Inflammatory macrophage treated with lipopolysaccharide for 4 hours (primary cell): Measurements from ENCODE around the gene ZEB2.

ENCODE experiments used
- DNase-seq: peaks from one replicate; pipeline ENCODE4 v3.0.0-alpha.2; 2020

Gene ZEB2

GRCh38 chr2:144512470-144512869 lies 7.4 kb downstream of the ZEB2 start:
- DNase-seq = no peak

- DNase-seq = no peak
Observed at GRCh38 chr2:144511937-144512336, 8.0 kb downstream of the ZEB2 start.

GRCh38 chr2:144511226-144511810 lies 8.6 kb downstream of the ZEB2 start:
- no peak for DNase-seq

GRCh38 chr2:144510294-144510991 lies 9.5 kb downstream of the ZEB2 start:
- DNase-seq = no peak

- DNase-seq = no peak
Observed at GRCh38 chr2:144509879-144510221, 10.1 kb downstream of the ZEB2 start.

- no peak for DNase-seq
Observed at GRCh38 chr2:144509001-144509878, 10.7 kb downstream of the ZEB2 start.

- peak; percentile 77 for DNase-seq
Observed at GRCh38 chr2:144508172-144508851, 11.6 kb downstream of the ZEB2 start.

- DNase-seq = peak; percentile 77
Observed at GRCh38 chr2:144507441-144508171, 12.3 kb downstream of the ZEB2 start.

- DNase-seq = no peak
Observed at GRCh38 chr2:144505245-144505831, 14.6 kb downstream of the ZEB2 start.

- no peak for DNase-seq
Observed at GRCh38 chr2:144504218-144504641, 15.7 kb downstream of the ZEB2 start.

GRCh38 chr2:144503242-144503641 lies 16.7 kb downstream of the ZEB2 start:
- no peak for DNase-seq

GRCh38 chr2:144502369-144502768 lies 17.6 kb downstream of the ZEB2 start:
- DNase-seq = no peak

GRCh38 chr2:144501627-144502026 lies 18.3 kb downstream of the ZEB2 start:
- no peak for DNase-seq

GRCh38 chr2:144501118-144501517 lies 18.8 kb downstream of the ZEB2 start:
- DNase-seq = no peak

- DNase-seq = no peak
Observed at GRCh38 chr2:144500563-144500962, 19.4 kb downstream of the ZEB2 start.

- DNase-seq = no peak
Observed at GRCh38 chr2:144498277-144498676, 21.6 kb downstream of the ZEB2 start.

- DNase-seq = no peak
Observed at GRCh38 chr2:144496977-144497598, 22.8 kb downstream of the ZEB2 start.

GRCh38 chr2:144496092-144496976 lies 23.6 kb downstream of the ZEB2 start:
- DNase-seq = peak; percentile 75

- no peak for DNase-seq
Observed at GRCh38 chr2:144495227-144496091, 24.5 kb downstream of the ZEB2 start.
